ENCODE results near the gene NUS1.
A peak's percentile ranks its signal among the peaks of the same experiment; 100 is the strongest.
"Not testable (repeated sequence)": the region's sequence is repeated elsewhere in the genome, so short reads cannot be mapped to it uniquely, and the experiment has no call there.

Gene NUS1
- 25.1 to 27.6 reads per million in 2 donors for total RNA-seq

- DNase-seq: peak; percentile 93
These were observed at the start of gene NUS1 for GRCh38 chr6:117674991-117675657. Gene NUS1, plus strand, starts transcription at chr6:117675469. Its CDS starts 202 bp downstream, at chr6:117675671.

GRCh38 chr6:117627533-117627932, 47.7 kb upstream of the NUS1 start:
- DNase-seq: no peak

GRCh38 chr6:117629119-117629660, 46.1 kb upstream of the NUS1 start:
- no peak for DNase-seq

DNA sequence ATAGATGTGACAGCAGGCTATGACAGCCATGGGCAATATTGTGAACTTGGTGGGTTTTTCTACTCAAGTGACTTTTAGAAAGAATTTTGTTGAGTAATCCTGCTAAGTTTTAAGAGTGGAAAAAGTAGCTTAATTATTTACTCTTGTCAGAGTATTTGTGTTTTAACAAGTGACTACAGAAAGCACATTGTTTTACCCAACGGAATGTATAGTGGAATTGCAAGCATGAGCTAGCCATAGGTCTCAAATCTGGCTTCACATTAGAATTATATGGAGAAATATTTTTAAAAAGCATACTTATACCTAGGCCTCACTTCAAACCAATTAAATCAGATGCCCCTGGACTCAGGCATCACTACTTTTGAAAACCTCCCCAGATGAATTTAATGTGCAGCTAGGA, 37.5 kb upstream of the NUS1 start:
- DNase-seq: no peak

DNA sequence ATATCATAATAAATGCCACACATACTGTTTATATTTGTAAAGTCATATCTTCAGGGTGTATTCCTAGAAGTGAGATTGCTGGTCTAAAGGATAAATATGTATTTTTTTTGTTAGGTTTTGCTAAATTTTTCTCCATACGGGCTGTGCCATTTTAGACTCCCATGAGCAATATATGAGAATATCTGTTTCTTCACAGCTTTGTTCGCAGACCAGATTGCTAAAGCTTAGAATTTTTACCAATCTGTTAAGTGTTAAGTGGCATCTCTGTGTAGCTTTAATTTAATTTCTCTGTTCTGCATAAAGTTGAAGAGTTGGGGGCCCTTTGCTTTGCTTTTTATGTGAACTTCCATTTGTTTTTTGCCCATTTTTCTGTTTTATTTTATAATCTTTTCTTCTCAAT, 32.3 kb upstream of the NUS1 start:
- no peak for DNase-seq

DNA sequence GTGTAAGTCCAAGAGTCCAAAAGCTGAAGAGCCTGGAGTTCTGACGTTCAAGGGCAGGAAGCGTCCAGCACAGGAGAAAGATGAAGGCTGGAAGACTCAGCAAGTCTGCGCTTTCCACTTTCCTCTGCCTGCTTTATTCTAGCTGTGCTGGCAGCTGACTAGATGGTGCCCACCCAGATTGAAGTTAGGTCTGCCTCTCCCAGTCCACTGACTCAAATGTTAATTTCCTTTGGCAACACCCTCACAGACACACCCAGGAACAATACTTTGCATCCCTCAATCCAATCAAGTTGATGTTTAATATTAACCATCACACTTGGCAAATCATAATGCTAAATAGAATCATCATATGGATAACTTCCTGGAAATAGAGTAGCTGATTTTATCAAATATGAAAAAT, 23.3 kb upstream of the NUS1 start:
- not testable (repeated sequence) for DNase-seq

DNA sequence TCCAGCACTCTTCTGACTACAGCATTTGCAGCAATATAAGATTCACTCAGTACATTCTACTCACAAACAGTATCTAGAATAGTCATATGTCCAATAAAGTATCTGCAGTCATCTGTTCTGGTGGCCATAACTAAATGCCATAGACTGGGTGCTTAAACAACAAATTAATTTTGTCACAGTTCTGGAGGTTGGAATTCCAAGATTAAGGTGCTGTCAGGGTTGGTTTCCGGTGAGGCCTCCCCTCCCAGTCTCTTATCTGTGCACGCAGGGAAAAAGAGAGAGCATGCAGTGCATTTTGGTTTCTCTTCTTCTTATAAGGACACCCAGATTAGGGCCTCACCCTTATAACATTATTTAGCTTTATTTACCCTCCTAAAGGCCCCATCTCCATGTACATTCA, 21.3 kb upstream of the NUS1 start:
- DNase-seq: no peak

GRCh38 chr6:117655380-117655779, 19.9 kb upstream of the NUS1 start:
- DNase-seq: no peak

GRCh38 chr6:117666881-117667280, 8.4 kb upstream of the NUS1 start:
- no peak for DNase-seq

DNA sequence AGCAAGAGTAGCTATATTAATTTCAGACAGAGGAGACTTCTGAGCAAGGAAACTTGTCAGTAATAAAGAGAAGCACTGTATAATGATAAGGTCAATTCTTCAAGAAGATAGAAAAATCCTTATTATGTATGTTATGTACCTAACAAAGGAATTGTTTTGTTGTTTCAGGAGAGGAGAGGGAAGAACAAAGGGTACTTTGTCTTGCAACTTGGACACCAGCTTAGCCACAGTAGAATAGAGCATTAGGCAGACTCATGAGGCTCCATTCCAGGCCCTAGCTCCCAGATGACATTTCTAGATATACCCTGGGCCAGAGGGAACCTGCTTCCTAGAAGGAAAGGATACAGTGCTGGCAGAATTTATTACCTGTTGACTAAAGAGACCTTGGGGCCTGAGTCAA, 6.5 kb upstream of the NUS1 start:
- no peak for DNase-seq

- no peak for DNase-seq
These were observed 766 bp upstream of the NUS1 start for GRCh38 chr6:117674503-117674902.

DNA sequence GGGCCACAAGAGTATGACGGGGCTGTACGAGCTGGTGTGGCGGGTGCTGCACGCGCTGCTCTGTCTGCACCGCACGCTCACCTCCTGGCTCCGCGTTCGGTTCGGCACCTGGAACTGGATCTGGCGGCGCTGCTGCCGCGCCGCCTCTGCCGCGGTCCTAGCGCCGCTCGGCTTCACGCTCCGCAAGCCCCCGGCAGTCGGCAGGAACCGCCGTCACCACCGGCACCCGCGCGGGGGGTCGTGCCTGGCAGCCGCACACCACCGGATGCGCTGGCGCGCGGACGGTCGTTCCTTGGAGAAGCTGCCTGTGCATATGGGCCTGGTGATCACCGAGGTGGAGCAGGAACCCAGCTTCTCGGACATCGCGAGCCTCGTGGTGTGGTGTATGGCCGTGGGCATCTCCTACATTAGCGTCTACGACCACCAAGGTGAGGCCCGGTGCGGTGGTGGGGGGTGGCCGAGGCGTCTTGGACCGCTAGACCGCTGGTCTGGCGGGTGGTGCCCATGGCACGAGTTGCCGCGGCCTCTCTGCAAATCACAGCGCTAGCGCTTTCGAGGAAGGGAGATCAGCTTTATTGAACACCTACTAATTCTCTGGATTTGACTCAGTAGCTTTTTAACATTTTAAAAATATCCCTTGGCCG, 511 bp downstream of the NUS1 start:
- DNase-seq: not testable (repeated sequence)

DNA sequence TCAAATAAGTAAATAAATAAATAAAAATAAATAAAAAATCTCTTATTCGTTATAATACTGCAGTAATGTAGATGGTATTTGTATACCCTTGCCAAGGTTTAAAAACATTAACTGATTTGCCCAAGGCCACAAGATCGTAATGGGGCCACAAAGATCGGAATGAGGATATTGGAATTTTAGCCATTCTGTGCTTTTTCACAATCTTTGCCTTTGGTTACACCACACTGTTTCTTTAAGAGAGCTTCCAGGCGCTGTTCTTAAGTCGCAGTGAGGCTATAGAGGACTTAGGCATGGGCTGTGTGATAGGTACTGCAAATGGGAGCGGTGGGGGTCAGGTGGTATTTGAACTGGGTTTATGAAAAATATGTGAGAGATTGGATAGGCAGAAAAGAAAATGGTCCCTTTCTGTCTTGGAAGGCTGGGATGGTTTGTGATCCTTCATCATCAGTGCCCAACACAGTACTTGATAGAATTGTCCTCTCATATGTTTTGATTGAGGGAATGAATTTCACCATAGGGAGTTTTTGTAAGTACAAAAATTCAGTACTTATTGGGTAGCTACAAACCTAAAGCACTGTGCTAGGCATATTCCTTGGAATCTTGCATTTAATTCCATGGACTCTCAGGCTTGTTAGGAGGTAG, 1.4 kb downstream of the NUS1 start:
- no peak for DNase-seq

- no peak for DNase-seq
These were observed 2.4 kb downstream of the NUS1 start for GRCh38 chr6:117677553-117678141.

DNA sequence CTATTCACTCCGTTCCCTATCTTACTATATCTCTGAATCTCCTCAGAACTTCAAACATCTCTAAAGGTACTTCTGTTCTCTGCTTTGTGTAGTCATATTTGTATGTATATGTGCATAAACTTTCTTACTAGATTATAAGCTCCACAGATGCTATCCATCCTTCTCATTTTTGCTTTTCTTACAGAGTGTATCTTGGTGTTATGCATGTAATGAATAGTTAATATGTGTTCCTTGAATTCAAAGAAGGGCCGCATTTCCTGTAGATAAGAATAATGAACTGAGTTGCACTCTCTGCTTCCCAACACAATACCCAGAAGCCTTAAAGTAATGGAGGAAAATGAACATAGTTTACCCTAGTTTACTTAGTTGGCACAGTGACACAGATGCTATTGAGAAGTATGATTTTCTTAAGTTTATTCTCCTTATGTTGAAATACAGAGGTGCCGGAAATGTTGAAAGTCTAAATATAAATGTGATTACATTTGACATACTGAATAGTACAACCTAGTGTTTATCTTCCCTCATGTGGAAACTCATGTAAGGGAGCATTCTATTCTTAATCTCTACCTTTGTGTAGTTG, 6.0 kb downstream of the NUS1 start:
- no peak for DNase-seq

- no peak for DNase-seq
These were observed 9.5 kb downstream of the NUS1 start for GRCh38 chr6:117684749-117685148.

DNA sequence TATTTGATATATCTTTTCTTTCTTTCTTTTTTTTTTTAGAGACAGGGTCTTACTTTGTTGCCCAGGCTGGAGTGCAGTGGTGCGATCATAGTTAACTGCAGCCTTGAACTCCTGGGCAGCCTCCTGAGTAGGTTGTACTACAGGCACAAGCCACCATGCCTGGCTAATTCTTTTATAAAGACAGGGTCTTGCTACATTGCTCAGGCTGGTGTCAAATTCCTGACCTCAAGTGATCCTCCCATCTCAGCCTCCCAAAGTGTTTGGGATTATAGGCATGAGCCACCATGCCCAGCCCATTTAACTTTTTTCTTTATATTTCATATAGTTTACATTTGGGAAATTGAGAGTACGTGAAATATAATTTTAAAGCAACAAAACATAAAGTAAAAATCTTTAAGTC, 10.1 kb downstream of the NUS1 start:
- no peak for DNase-seq

- no peak for DNase-seq
These were observed 11.9 kb downstream of the NUS1 start for GRCh38 chr6:117687021-117687648.

DNA sequence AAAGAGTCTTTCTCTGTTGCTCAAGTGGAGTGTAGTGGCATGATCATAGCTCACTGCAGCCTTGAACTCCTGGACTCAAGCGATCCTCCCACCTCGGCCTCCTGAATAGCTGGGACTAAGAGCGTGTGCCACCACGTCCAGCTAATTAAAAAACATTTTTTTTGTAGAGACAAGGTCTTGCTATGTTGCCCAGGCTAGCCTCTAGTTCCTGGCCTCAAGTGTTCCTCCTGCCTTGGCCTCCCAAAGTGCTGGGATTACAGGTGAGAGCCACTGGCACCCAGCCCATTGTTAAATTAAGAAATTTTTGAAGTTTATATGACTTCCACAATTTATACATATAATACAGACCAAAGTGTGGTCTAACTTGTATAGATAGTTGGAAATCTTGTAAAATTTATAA, 14.3 kb downstream of the NUS1 start:
- DNase-seq: not testable (repeated sequence)

DNA sequence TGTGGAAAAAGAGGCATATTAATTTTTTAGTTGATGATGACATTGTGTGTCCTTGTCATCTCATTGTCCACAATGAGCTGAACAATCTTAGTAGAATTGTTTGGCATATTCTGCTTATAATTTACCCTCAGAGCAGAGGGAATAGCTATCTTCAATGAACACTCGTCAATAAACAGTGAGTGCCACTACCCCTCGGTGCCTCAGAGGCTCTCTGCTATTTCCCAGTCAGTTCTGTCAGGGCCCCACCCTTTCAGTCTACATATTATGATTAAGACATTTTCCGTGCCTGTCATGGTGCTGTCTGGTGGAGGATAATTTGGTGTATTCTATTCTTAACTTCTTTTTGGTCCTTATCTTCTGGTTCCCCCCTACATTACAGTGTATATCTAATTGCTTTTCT, 31.2 kb downstream of the NUS1 start:
- no peak for DNase-seq

DNA sequence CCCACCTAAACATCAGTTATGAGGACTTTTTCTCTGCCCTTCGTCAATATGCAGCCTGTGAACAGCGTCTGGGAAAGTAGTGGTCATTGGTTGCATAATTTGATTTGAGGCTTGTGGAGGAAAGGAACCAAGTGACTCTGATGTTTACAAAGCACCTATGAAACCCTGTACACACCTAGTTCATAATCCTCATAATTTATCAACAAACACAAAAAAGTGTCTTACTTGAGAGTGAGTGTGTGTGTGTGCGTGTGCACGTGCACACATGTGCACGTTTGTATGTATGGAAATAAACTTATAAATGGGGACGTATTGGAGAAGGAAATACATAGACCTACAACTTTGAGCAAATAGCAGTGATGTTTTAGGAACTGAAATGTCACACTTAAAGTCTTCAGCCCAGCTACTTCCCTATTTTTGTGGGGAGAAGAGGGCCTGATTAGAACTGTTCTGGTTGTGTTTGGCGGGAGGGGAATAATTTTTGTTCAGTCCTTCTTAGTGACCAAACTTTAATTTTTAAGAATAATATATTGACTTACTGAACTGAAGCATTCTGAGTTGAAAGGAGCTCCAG, 31.8 kb downstream of the NUS1 start:
- DNase-seq: not testable (repeated sequence)

GRCh38 chr6:117711369-117711768, 36.1 kb downstream of the NUS1 start:
- no peak for DNase-seq
